GM23338 (cell line): Measurements from ENCODE around the gene PARP11. TPM values are rescaled to one million over a fixed set of nuclear protein-coding genes. Genes with fewer than 3 reads are reported as not detected.

Source experiments
- ATAC-seq: fragments of 200-7000 bp; cut with Tn5 transposase; 3 replicates; pipeline ENCODE4 v1.9.1; 2020
- DNase-seq: peaks from one replicate; pipeline ENCODE4 v3.0.0-alpha.2; 2015; ENCODE audit warnings: low spot score
- H2AFZ ChIP-seq: fragments of 200-600 bp; sonication (generic); 2 replicates; pipeline ENCODE4 v1.8.0; 2016; ENCODE audit warnings: antibody characterized with exemption, mild to moderate bottlenecking, moderate library complexity
- H3F3A ChIP-seq: fragments of 200-600 bp; sonication (generic); replicated peaks from 2 replicates; pipeline ENCODE4 v1.8.0; 2017; ENCODE audit warnings: antibody characterized with exemption, mixed run types, low read depth
- H3K27ac ChIP-seq: fragments of 200-600 bp; sonication (generic); 2 replicates; pipeline ENCODE4 v1.6.1; 2016; ENCODE audit warnings: low read depth
- H3K27me3 ChIP-seq: fragments of 200-600 bp; sonication (generic); 2 replicates; pipeline ENCODE4 v1.8.0; 2016; ENCODE audit warnings: mild to moderate bottlenecking, mixed run types, moderate library complexity; ENCODE audit not compliant: insufficient read depth
- H3K36me3 ChIP-seq: fragments of 200-600 bp; sonication (generic); 2 replicates; pipeline ENCODE4 v1.8.0; 2016; ENCODE audit warnings: mild to moderate bottlenecking; ENCODE audit not compliant: insufficient read depth
- H3K4me1 ChIP-seq: fragments of 200-600 bp; sonication (generic); 2 replicates; pipeline ENCODE4 v1.8.0; 2016; ENCODE audit warnings: mild to moderate bottlenecking, moderate library complexity; ENCODE audit not compliant: insufficient read depth
- H3K4me2 ChIP-seq: fragments of 200-600 bp; sonication (generic); 2 replicates; pipeline ENCODE4 v1.7.1; 2017; ENCODE audit warnings: mixed run types
- H3K4me3 ChIP-seq: fragments of 200-600 bp; sonication (generic); 2 replicates; pipeline ENCODE4 v1.6.1; 2016; ENCODE audit warnings: mixed run types
- H3K79me2 ChIP-seq: fragments of 200-600 bp; sonication (generic); replicated peaks from 2 replicates; pipeline ENCODE4 v1.8.0; 2017; ENCODE audit warnings: mild to moderate bottlenecking; ENCODE audit not compliant: insufficient read depth
- H3K9me2 ChIP-seq: fragments of 200-600 bp; sonication (generic); 2 replicates; pipeline ENCODE4 v1.8.0; 2017; ENCODE audit not compliant: insufficient read depth
- H4K20me1 ChIP-seq: fragments of 200-600 bp; sonication (generic); replicated peaks from 2 replicates; pipeline ENCODE4 v1.8.0; 2017; ENCODE audit warnings: mild to moderate bottlenecking; ENCODE audit not compliant: insufficient read depth
- H3K27ac Mint-ChIP-seq: 2 replicates; pipeline ENCODE4 v1.8.0; 2020; ENCODE audit warnings: inconsistent platforms, mild to moderate bottlenecking, moderate library complexity, mixed read lengths
- H3K27me3 Mint-ChIP-seq: 3 replicates; pipeline ENCODE4 v1.8.0; 2022; ENCODE audit warnings: low read depth, mild to moderate bottlenecking, moderate library complexity, mixed read lengths, inconsistent platforms; ENCODE audit not compliant: insufficient read depth, poor library complexity
- H3K36me3 Mint-ChIP-seq: 3 replicates; pipeline ENCODE4 v1.8.0; 2021; ENCODE audit warnings: low read depth, mild to moderate bottlenecking, inconsistent platforms, moderate library complexity, mixed read lengths
- H3K4me1 Mint-ChIP-seq: 3 replicates; pipeline ENCODE4 v1.8.0; 2020; ENCODE audit warnings: mild to moderate bottlenecking, inconsistent platforms, mixed read lengths
- H3K4me3 Mint-ChIP-seq: 3 replicates; pipeline ENCODE4 v1.8.0; 2021; ENCODE audit warnings: moderate library complexity, mild to moderate bottlenecking, inconsistent platforms, mixed read lengths
- H3K9me3 Mint-ChIP-seq: 3 replicates; pipeline ENCODE4 v1.8.0; 2020; ENCODE audit warnings: moderate library complexity, mild to moderate bottlenecking, inconsistent platforms, mixed read lengths
- ETS1 ChIP-seq: IDR thresholded peaks from 2 replicates; pipeline ENCODE4 v1.6.1; 2016; ENCODE audit warnings: antibody characterized with exemption
- EZH2 ChIP-seq: fragments of 200-600 bp; sonication (generic); IDR thresholded peaks from one replicate; pipeline ENCODE4 v1.8.0; 2017; ENCODE audit warnings: antibody characterized with exemption, mild to moderate bottlenecking, low read depth; ENCODE audit not compliant: unreplicated experiment
- EZH2phosphoT487 ChIP-seq: fragments of 200-600 bp; sonication (generic); IDR thresholded peaks from one replicate; pipeline ENCODE4 v1.8.1; 2018; ENCODE audit warnings: antibody characterized with exemption; ENCODE audit not compliant: unreplicated experiment
- REST ChIP-seq: IDR thresholded peaks from one replicate; pipeline ENCODE4 v1.6.1; 2018; ENCODE audit warnings: antibody characterized with exemption; ENCODE audit not compliant: unreplicated experiment
- STAT1 ChIP-seq: IDR thresholded peaks from one replicate; pipeline ENCODE4 v1.6.1; 2016; ENCODE audit warnings: antibody characterized with exemption; ENCODE audit not compliant: unreplicated experiment
- ZNF114 ChIP-seq: fragments of 250-450 bp; sonication (Bioruptor Pico); IDR thresholded peaks from 2 replicates; pipeline ENCODE4 v1.5.0; 2020; ENCODE audit warnings: mild to moderate bottlenecking, moderate library complexity
- ZNF462 ChIP-seq: fragments of 250-450 bp; sonication (Bioruptor Pico); IDR thresholded peaks from 2 replicates; pipeline ENCODE4 v1.5.0; 2020; ENCODE audit warnings: mild to moderate bottlenecking, moderate library complexity
- polyA plus RNA-seq: library from polyadenylated mRNA; unstranded; fragments of >200 nt; fragmentation: Nextera tagmentation; extraction: Ambion mirVana; gene quantifications from 2 replicates; pipeline ENCODE4 v1.2.1, GENCODE V29; 2016
- total RNA-seq: library from RNA; depleted of rRNA; stranded (reverse); fragments of >200 nt; shearing (Covaris generic); gene quantifications from 2 replicates; pipeline ENCODE4 v1.2.3, GENCODE V29; 2014

The PARP11 gene
- total and polyA plus RNA-seq, 2 experiments from 2014 or later, result 4.8 to 11.5 TPM

- TF ChIP-seq ZNF462, result no peak
- no peak for TF ChIP-seq EZH2
- no peak for TF ChIP-seq EZH2phosphoT487
These were observed 40.5 kb downstream of the PARP11 start (continued) for GRCh38 chr12:3832738-3833137.

- no peaks in the 10 kb centered on the region for H3K27me3 ChIP-seq
- no peaks in the 10 kb centered on the region for H3K9me2 ChIP-seq
- H3K79me2 ChIP-seq, result no peaks in the 10 kb centered on the region
- H3K4me3 ChIP-seq, result no peak overlapping the region
- H3F3A ChIP-seq, result no peaks in the 10 kb centered on the region
- Mint-ChIP-seq H3K27ac (no peak overlapping the region), H3K9me3 (no peaks in the 10 kb centered on the region), H3K27me3 (peaks cover 2% of the 10 kb centered on the region), H3K4me1 (no peaks in the 10 kb centered on the region), H3K4me3 (no peak overlapping the region), H3K36me3 (peaks cover 9% of the 10 kb centered on the region; the same call in 1 of the 3 replicates)
- H2AFZ ChIP-seq, result no peak overlapping the region
- DNase-seq, result no peak
- no peaks in the 10 kb centered on the region for H3K36me3 ChIP-seq
- H3K27ac ChIP-seq, result no peak overlapping the region
- H3K4me2 ChIP-seq, result no peak overlapping the region
- no peaks in the 10 kb centered on the region for H4K20me1 ChIP-seq
- H3K4me1 ChIP-seq, result no peaks in the 10 kb centered on the region
- no peak for ATAC-seq
- TF ChIP-seq REST (no peak), STAT1 (no peak), ZNF114 (no peak), ETS1 (no peak)
These were observed 44.3 kb downstream of the PARP11 start for GRCh38 chr12:3828888-3829287.
